Stimulated activated naive CD8-positive, alpha-beta T cell treated with anti-CD3 and anti-CD28 coated beads, Interleukin-15, Interleukin-2, amounts not matched to agents 100 ng/mL and 50 ng/mL, for 24 hours (primary cell): ENCODE results near the gene RIPOR3.
"Not testable (repeated sequence)": the region's sequence is repeated elsewhere in the genome, so short reads cannot be mapped to it uniquely, and the experiment has no call there.

Experiments
- H3K27ac Mint-ChIP-seq: one replicate; pipeline ENCODE4 v1.8.0; 2021; ENCODE audit warnings: mild to moderate bottlenecking, mixed read lengths
- H3K27me3 Mint-ChIP-seq: one replicate; pipeline ENCODE4 v1.8.0; 2021; ENCODE audit warnings: mixed read lengths
- H3K36me3 Mint-ChIP-seq: one replicate; pipeline ENCODE4 v1.8.0; 2021; ENCODE audit warnings: low read depth, mixed read lengths
- H3K4me1 Mint-ChIP-seq: one replicate; pipeline ENCODE4 v1.8.0; 2021; ENCODE audit warnings: low read depth, mixed read lengths
- H3K4me3 Mint-ChIP-seq: one replicate; pipeline ENCODE4 v1.8.0; 2021; ENCODE audit warnings: mild to moderate bottlenecking, mixed read lengths
- H3K9me3 Mint-ChIP-seq: one replicate; pipeline ENCODE4 v1.8.0; 2021; ENCODE audit warnings: mixed read lengths

RIPOR3 gene

DNA sequence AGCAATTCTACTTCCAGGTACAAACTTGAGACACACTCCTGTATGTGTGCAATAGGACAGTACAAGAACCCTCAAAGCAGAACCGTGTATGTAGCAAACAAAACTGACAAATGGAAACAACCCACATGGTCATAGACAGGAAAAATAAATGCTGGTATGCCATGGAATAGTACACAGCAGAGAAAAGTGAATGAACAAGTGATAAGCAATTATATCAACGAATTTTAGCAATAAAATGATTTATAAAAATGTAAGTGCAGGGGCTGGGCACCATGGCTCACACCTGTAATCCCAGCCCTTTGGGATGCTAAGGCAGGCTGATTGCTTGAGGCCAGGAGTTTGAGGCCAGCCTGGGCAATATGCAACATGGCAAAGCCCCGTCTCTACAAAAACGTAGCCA is 9.3 kb downstream of the RIPOR3 start:
- Mint-ChIP-seq H3K4me3 (no peak overlapping the region), H3K27me3 (no peaks in the 10 kb centered on the region), H3K4me1 (no peaks in the 10 kb centered on the region), H3K36me3 (no peaks in the 10 kb centered on the region), H3K9me3 (no peaks in the 10 kb centered on the region), H3K27ac (no peak overlapping the region)

DNA sequence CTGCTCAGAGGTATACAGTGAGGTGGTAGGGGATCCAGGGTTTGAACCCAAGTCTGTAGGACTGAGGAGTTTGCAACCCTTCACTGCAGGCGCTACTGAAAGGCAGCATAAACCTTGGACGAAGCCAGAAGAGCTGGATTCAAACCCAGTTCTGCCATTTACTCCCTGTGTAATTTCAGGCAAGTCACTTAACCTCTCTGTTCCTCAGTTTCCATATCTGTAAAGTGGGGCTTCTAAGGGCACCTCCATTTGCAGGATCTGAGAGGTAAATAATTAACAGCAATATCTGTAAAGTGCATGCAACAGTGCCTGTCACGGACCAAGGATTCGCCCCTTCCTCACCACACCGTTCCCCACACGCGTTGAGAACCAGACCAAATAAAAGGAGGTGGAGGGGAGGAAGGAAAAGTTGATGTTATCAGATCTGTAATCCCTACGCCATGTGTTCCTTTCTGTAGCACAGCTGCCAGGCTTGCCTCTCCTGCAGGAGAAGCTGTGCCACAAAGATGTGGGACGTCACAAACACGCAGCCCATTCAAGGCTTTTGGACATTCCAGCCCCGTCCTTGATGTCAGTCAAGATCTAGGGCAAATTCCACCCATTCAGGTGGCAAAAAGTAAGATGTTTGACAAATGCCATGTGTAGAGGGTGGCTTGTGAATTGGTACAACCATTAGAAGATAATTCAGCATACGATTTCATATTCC is 9.8 kb downstream of the RIPOR3 start:
- Mint-ChIP-seq H3K27ac (no peak overlapping the region), H3K4me3 (no peak overlapping the region), H3K27me3 (no peaks in the 10 kb centered on the region), H3K36me3 (no peaks in the 10 kb centered on the region), H3K4me1 (no peaks in the 10 kb centered on the region), H3K9me3 (no peaks in the 10 kb centered on the region)

DNA sequence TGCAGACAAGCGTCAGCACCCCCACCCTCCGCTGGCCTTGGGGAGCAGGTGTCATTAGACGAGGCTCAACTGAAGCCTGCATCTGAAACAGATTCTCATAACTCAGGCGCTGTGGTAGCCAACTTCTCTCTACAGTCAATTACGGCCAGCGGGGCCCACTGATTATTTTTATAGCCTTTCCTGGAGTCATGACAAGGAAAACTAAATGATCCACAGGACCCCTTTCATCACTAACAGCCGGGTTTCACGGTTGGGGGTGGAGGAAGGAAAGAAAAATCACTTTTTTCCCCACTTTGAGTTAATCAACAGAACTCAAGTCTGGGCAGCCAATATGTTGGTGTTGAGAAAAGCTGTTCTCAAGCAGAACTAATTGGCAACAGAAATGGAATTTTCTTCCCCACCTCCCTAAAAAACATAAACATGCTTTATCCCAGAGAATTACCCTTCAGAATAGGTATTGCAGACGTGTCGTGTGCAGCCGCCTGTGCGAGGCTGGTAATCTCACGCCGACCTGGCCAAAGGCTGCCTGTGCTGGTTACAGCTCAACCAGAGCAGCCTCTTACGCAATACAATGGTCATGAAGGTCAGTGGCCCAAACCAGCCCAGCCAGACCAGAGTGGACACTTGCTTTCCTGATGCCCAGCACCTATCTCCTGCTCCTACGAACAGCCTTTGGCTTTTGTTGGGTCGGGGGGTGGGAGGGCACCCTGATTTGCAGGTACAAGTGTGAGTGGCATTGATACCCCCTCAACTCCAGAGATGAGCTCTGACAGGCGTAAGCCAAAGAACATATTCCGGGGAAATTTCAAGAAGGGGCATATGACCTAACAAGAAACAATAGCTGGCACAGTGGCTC is 11.0 kb downstream of the RIPOR3 start:
- H3K27ac Mint-ChIP-seq: no peak overlapping the region
- no peak overlapping the region for H3K4me3 Mint-ChIP-seq
- H3K36me3 Mint-ChIP-seq: no peaks in the 10 kb centered on the region
- H3K4me1 Mint-ChIP-seq: no peaks in the 10 kb centered on the region
- no peaks in the 10 kb centered on the region for H3K9me3 Mint-ChIP-seq
- no peaks in the 10 kb centered on the region for H3K27me3 Mint-ChIP-seq

DNA sequence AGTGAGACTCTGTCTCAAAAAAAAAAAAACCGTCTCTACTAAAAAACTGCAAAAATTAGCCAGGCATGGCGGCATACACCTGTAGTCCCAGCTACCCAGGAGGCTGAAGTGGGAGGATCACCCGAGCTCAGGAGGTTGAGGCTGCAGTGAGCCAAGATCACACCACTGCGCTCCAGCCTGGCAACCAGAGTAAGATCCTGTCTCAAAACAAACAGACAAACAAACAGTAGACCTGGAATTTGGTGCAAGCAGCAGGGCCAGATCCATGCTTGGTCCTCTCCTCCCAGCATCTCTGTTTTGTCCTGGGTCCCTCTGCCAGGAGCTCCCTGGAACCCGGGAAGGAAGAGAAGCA is 11.6 kb downstream of the RIPOR3 start:
- H3K9me3 Mint-ChIP-seq: no peaks in the 10 kb centered on the region
- H3K27ac Mint-ChIP-seq: no peak overlapping the region
- H3K36me3 Mint-ChIP-seq: no peaks in the 10 kb centered on the region

DNA sequence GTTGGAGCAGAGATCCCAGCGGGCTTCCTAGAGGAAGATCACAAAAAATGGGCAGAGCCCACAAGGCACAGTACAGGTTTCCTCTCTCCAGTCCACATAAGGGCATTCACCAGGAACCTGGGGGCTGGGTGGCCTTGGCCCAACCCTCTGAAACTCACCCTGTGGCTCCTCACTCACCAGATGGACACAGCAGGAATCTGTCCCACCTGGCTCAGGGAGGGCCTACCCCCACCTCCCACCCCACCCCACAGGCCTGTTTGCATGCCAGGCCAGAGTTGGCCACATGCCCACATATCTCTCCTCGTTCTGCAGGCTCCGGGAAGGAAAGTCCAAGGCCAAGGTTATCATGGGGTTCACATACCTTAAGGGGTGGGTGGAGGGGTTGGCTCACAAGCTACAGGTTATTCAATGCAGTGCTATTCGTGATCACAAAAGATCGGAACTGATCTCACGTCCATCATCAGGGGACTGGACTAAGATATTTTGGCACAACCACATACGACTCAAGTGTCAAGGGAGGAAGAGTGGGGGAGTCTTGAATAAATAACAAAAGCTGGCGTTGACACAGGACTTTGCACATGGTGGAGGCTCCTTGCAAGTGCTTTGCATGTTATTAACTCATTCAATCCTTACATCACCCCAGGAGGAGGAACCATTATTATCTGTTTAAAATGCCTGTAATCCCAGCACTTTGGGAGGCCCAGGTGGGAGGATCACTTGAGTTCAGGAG is 13.0 kb downstream of the RIPOR3 start:
- Mint-ChIP-seq H3K4me3 (no peak overlapping the region), H3K36me3 (no peaks in the 10 kb centered on the region), H3K4me1 (no peaks in the 10 kb centered on the region), H3K27ac (no peak overlapping the region), H3K9me3 (no peaks in the 10 kb centered on the region), H3K27me3 (no peaks in the 10 kb centered on the region)

More for the DNA sequence above, 11.6 kb downstream of the RIPOR3 start:
- H3K27me3 Mint-ChIP-seq: no peaks in the 10 kb centered on the region
- H3K4me3 Mint-ChIP-seq: no peak overlapping the region
- H3K4me1 Mint-ChIP-seq: no peaks in the 10 kb centered on the region

DNA sequence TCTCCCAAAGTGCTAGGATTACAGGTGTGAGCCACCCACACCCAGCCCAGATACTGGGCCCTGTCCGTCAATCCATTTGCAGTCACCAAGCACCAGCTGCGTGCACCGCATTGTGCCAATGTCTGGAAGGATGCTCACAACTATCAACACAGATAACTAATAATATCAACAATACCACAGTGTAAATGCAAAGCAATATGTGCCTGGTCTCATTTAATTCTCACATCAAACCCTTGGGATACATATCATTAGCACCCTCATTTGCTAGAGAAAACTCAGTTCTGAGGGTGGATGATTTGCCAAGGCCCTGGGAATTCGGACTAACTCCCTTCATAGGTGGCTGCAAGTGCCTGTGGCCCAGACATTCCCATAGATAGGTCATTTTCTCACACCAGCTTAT is 14.5 kb downstream of the RIPOR3 start:
- Mint-ChIP-seq H3K4me3 (no peak overlapping the region), H3K27ac (no peak overlapping the region), H3K36me3 (no peaks in the 10 kb centered on the region), H3K27me3 (no peaks in the 10 kb centered on the region), H3K4me1 (no peaks in the 10 kb centered on the region), H3K9me3 (no peaks in the 10 kb centered on the region)

DNA sequence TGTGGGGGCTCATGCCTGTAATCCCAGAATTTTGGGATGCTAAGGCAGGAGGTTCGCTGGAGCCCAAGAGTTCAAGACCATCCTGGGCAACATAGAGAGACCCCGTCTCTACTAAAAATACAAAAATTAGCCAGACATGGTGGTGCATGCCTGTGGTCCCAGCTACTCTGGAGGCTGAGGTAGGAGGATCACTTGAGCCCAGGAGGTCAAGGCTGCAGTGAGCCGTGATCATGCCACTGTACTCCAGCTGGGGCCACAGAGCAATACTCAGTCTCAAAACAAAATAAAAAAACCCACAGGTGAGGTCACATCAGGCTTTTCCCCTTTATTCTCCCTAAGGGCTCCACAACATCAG is 15.0 kb downstream of the RIPOR3 start:
- not testable (repeated sequence) for H3K9me3 Mint-ChIP-seq, H3K27ac Mint-ChIP-seq, H3K27me3 Mint-ChIP-seq, H3K4me3 Mint-ChIP-seq, H3K36me3 Mint-ChIP-seq, H3K4me1 Mint-ChIP-seq

DNA sequence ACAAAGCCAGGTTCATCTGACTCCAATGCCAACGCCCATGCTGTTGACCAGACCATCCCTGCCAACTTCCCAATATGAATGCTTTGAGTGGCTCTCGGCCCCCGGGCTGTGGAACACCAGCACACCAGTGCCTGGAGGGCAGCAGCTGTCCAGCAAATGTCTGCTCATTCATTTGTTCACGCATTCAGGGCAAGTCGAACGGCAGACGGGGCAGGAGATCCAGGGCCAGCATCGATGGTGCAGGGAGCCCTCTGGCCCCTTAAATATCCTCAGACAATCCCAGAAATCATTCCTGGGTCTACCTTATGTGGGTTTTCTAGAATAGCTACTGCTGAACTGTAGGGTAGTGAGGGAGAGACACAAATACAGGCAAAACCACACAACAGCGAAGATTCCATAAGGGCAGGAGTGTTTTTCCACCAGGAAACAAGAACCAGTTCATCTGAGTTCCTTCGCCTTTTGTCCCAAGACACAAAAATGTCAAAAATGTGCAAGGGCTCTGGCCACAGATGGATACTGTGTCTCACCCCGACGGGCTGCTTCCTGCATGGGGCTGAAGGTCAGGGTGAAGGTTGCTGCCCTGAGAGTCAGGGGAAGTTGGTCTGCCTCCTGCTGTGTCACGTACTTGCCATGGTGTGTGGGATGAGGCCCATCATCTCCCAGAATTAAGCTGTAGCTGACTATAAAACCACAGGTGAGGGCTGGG is 15.5 kb downstream of the RIPOR3 start:
- H3K4me1 Mint-ChIP-seq: no peaks in the 10 kb centered on the region
- H3K27me3 Mint-ChIP-seq: no peaks in the 10 kb centered on the region
- H3K36me3 Mint-ChIP-seq: no peaks in the 10 kb centered on the region
- no peak overlapping the region for H3K27ac Mint-ChIP-seq
- H3K4me3 Mint-ChIP-seq: no peak overlapping the region
- H3K9me3 Mint-ChIP-seq: no peaks in the 10 kb centered on the region

DNA sequence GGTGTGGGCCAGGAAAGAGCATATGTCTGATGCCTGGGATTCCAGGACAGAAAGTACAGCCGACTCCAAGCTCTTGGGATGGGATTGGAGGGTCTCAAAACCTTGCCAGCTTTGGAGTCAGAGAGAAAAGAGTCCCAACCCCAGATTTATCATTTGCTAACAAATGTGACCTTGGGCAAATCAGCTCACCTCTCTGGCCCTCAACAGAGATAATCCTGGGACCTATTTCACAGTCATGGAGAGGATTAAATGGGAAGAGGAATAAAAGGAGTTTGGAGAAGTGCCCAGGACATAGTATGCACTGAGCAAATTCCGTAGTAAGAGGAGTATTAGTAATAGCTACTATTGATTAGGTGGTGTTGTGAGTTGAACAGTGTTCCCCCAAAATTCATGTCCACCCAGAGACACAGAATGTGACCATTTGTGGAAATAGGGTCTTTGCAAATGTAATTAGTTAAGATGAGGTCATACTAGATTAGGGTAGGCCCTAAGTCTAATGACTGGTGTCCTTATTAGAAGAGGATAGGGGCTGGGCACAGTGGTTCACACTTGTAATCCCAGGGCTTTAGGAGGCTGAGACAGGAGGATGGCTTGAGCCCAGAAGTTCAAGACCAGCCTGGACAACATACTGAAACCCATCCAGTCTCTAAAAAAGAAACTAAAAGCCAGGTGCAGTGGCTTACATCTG is 17.1 kb downstream of the RIPOR3 start:
- H3K36me3 Mint-ChIP-seq: no peaks in the 10 kb centered on the region
- H3K27ac Mint-ChIP-seq: no peak overlapping the region
- no peaks in the 10 kb centered on the region for H3K27me3 Mint-ChIP-seq
- H3K4me3 Mint-ChIP-seq: no peak overlapping the region
- no peaks in the 10 kb centered on the region for H3K9me3 Mint-ChIP-seq
- H3K4me1 Mint-ChIP-seq: no peaks in the 10 kb centered on the region

DNA sequence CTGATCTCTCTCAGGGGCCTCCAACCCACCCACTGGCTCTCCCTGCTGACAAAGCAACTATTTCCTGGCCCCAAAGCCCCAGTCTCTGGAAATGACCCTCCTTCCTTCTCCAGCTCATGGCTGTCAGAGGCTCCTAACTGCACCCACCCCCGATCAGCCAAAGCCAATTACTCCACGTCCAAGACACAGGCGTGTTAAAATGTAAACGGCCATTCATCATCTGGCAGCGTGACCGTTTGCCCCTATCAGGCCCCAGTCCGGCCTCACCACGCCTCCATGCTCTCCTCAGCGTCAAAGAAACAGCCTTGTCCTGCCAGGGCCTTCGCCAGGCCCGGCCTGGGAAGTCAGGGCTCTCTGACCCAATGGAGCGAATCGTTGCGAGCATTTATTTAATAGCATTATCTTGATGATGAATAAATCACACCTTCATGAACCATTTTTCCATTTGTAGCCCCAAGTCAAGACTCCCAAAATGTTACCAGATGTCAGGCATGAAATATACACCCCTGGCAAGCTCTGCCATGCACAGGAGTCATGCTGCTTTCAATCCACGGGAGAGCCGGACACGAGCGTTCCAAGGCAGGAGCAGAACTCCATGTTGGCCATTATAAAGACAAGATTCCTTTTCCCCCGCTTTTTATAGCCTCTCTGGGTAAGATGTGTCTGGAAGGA is 17.7 kb downstream of the RIPOR3 start:
- Mint-ChIP-seq H3K27ac (no peak overlapping the region), H3K27me3 (no peaks in the 10 kb centered on the region), H3K36me3 (no peaks in the 10 kb centered on the region)

DNA sequence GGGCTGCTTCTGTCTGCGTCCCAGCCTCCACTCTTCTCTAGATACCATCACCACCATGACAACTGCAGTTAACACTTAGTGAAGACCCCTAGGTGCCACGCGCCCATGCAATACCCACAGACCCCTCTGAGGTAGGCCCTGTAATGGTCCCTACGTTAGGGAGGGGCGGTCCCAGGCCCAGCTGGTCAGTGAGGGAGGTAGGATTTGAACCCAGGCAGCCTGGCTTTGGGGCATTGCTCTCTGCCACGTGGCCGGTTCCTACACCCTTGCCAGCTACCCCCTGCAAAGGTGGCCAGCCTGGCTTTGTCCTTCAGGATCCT is 18.2 kb downstream of the RIPOR3 start:
- Mint-ChIP-seq H3K4me1 (no peaks in the 10 kb centered on the region), H3K27me3 (no peaks in the 10 kb centered on the region)

More for the DNA sequence above, 17.7 kb downstream of the RIPOR3 start:
- Mint-ChIP-seq H3K9me3 (no peaks in the 10 kb centered on the region), H3K4me3 (no peak overlapping the region), H3K4me1 (no peaks in the 10 kb centered on the region)

DNA sequence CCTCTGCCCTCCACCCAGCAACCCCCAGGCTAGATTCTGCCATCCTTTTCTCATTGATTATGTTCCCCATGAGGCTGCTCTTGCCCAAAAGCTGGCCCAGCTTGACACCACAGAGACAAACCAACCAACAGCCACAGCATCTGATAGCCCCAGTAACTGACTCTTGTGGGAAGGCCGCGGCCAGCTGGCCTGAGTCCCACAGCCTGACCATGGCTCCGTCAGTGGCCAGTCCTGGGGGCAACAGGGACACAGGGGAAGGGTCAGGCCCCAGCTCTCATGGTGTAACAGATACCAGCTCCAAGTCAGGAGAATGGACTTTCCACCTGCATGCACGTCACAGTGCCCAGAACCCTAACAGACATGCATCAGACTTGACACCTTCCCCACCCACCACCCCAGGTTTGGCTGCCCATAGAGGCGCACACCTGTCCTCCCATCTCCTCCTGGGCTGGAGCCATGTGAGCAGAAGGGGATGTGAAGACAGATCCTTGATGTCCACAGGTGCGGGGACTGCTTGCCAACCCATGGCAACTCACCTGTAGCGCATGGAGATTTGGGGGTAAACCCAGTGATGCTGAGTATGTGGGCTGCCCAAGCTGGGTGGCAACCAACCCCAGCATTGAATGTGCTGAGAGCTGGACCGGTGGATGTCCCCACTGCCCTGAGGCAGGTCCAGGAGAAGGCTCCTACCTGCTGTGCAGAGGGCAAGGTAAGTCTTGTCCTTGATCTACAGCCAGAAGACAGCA is 18.8 kb downstream of the RIPOR3 start:
- Mint-ChIP-seq H3K9me3 (no peaks in the 10 kb centered on the region), H3K27ac (no peak overlapping the region), H3K4me3 (no peak overlapping the region), H3K4me1 (no peaks in the 10 kb centered on the region), H3K27me3 (no peaks in the 10 kb centered on the region), H3K36me3 (no peaks in the 10 kb centered on the region)

More for the DNA sequence above, 18.2 kb downstream of the RIPOR3 start:
- Mint-ChIP-seq H3K4me3 (no peak overlapping the region), H3K36me3 (no peaks in the 10 kb centered on the region), H3K9me3 (no peaks in the 10 kb centered on the region), H3K27ac (no peak overlapping the region)

DNA sequence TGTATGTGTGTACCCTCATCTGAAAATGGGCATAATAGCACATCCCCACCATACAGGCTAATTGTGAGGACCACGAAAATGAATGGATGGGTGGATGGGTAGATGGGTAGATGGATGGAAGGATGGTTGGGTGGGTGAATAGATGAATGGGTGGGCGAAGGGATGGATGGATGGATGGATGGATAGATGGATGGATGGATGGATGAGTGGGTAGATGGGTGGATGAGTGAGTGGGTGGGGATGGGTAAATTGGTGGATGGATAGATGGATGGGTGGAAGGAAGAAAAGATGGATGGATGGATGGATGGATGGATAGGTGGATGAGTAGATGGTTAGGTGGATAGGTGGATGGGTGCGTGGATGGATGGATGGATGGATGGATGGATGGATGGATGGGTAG is 19.7 kb downstream of the RIPOR3 start:
- Mint-ChIP-seq H3K27ac (no peak overlapping the region), H3K4me1 (no peaks in the 10 kb centered on the region), H3K27me3 (no peaks in the 10 kb centered on the region), H3K9me3 (no peaks in the 10 kb centered on the region), H3K4me3 (no peak overlapping the region), H3K36me3 (no peaks in the 10 kb centered on the region)

DNA sequence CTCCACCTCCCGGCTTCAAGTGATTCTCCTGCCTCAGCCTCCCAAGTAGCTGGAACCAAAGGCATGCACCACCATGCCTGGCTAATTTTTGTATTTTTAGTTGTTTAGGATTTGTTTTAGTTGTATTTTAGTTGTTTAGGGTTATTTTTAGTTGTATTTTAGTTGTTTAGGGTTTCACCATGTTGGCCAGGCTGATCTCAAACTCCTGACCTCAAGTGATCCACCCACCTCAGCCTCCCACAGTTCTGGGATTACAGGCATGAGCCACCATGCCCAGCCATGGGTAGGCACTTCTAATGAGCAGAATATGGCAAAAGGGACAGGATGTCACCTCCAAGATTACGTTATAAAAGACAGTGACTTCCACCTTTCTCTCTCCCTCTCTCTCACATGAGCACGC is 20.3 kb downstream of the RIPOR3 start:
- not testable (repeated sequence) for H3K36me3 Mint-ChIP-seq

More for the DNA sequence above, 20.3 kb downstream of the RIPOR3 start:
- not testable (repeated sequence) for H3K4me3 Mint-ChIP-seq, H3K27me3 Mint-ChIP-seq, H3K27ac Mint-ChIP-seq, H3K4me1 Mint-ChIP-seq, H3K9me3 Mint-ChIP-seq
